GM19452 (cell line): Measurements from ENCODE around the gene LGALS4.
A peak's percentile ranks its signal among the peaks of the same experiment; 100 is the strongest.
"Not testable (repeated sequence)": the region's sequence is repeated elsewhere in the genome, so short reads cannot be mapped to it uniquely, and the experiment has no call there.

Source experiments
- ATAC-seq: cut with Tn5 transposase; IDR thresholded peaks from one replicate; pipeline ENCODE4 v1.9.1; 2021; ENCODE audit not compliant: unreplicated experiment

Gene LGALS4

DNA sequence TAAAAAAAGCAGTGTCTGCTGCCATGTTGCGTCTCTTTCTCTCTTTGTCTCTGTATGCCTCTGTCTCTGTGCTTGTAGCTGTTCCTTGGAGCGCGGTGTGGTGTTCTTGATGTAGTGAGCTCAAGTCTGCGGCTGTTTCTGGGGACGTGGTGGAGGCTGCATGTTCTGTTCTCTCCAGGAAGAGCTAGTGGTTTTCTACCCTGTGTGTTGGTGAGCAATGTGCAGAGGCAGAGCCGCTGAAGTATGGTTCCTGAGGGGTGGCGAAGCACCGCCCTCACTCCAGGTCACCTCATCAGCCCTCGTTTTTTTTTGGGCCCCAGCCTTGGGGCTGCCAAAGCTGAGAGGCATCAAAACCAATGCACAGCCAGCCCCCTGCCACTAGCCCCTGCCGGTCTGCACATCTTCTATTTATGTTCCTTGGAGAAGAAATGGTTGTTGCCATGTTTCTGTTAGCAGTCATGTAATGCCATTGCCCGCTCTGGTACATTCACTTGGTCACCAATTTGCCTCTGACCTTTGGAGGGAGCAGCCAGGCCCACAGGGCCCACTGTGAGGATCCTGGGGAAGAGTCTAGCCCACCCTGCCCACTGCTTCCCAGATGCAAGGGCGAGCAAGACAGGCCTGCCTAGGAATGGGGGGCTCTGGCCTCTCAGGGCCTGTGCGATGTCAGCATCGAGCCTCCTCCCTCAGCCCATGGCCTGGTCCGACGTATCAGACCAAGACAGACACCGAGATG lies 29.9 kb upstream of the LGALS4 start:
- ATAC-seq, result no peak

DNA sequence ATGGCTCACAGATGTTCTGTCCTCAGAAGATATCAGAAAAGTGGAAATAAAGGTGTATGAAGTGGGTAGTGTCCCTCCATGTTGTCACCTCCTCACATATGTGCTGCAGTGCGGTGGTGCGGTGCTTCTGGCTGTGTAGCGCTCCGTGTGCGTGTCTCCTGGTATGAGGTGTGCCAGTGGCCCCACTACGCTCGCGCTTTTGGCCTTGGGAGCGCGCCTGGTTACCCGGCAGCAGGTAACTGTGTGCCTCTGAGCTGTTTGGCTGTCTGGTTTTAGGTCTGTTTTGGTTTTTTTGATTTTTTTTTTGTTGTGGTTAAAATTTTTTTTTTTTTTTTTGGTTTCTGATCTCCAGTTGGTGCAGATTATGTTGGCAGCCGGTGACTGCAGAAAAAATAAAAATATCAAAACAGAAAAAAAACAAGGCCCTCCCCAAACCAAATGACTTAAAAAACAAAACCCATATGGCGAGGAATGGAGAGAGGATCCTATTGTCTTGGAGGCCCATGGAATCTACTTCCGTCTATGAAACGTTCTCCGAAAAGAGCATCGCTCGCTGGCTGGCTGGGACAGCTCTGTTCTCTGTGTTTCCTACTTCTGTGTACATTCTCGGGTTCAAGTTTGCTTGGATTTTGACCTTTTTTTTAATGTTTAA lies 29.2 kb upstream of the LGALS4 start:
- no peak for ATAC-seq

DNA sequence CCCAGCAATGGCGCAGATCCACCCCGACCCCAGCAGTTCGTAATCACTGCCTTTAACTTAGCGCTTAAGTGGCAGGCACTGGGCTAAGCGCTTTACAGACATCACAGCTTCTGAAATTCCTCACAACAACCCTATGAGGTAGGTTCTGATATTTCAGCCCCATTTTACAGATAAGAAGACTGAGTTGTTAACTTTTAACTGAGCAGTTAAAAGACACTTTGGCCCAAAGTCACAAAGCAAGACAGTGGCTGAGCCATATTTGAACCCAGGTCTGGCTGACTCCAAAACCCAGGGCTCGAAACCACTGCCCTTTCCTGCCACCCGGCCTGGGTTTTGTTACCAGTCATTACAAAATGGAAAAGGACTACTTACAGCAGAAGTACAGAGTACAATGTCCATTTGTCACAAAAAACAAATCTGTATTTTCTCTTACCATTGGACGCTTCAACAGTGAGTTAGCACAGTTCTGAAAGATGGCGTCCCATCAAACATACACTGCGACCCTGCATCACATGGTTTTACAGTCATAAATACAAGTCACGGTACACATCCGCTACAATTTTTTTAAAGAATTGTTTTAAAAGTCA lies 28.5 kb upstream of the LGALS4 start:
- no peak for ATAC-seq

DNA sequence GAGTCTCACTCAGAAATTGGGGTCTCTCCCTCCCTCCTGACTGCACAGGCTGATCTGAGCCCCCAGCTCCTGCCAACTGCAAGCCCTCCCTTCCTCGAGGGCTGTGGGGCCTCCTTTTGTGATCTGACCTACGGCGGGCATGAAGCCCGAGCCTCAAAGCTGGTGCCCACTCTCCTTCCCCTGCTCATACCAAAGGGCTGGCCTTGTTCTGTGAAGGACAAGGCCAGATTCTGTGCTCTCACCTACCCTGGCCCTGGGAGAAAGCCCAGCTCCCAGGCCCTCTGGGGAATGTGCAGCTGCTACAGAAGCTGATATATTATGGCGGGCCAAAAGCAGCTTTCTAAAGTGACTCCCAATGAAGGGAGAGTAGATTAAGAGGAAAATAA lies 27.8 kb upstream of the LGALS4 start:
- no peak for ATAC-seq

DNA sequence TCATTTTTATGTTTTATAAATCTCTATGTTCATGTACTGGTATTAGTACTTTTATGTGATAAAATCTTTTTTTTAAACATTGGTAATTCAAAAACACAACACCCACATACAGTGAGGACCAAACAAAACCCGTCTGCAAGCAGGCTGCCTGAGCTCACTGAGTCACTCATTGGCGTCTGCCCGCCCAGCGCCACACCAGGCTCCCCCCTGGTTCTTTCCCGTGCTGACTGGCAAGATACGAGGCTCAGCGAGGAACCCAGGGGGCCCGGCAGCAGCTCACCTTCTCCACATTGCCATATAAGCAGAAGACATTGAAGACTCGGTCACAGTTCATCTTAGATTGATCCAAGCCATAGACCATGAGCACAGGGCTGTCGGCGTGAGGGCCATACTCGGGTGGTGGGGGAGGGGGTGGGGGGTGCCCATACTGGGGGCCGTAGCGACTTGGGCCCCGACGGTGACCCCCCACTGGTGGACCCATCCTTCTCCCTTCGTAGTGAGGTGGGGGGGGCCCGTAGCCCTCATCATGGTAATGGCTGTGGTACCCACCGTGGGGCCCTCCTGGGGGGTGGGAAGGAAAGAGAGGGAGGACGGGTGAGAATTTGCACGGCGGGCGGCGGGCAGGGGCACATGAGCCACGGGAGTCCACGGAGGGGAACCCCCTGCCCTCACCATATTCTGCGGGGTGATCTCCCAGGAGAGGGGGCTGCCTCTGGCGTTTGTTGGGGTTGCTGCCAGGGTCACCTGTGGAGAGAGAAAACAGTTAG lies 27.3 kb upstream of the LGALS4 start:
- no peak for ATAC-seq

DNA sequence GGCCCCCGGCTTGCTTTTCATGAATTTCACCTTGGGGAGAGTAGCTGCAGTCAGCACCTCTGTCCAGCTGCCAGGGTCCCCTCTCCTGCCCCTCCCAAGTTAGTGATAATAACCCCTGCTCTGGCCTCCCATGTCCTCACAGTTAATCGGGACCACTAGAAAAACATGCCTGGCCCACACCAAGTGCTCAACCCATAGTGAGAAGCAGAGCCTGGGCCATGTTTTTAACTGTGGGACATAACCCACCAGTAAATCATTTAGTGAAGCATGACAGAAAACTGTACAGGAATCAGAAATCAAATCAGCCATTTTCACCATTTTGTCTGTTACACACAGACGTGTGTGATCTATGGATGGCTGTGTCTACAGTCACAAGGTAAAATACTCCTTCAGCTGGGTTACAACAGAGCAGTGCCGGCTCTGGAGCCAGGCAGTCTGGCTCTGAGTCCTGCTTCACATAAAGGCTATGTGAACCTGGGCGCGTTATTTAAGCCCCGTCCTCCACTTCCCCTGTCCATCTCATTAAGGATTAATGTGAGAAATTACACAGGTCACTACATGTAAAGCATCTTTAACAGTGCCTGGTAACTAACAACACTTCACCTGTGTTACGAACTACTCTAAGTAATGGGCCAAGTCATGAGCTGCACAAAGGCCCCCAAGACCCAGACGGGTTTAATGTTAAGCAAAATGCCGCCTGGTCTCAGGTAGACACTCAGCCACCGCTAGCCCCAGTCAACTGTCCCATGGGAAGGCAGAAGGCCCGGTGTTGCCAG lies 26.4 kb upstream of the LGALS4 start:
- no peak for ATAC-seq

DNA sequence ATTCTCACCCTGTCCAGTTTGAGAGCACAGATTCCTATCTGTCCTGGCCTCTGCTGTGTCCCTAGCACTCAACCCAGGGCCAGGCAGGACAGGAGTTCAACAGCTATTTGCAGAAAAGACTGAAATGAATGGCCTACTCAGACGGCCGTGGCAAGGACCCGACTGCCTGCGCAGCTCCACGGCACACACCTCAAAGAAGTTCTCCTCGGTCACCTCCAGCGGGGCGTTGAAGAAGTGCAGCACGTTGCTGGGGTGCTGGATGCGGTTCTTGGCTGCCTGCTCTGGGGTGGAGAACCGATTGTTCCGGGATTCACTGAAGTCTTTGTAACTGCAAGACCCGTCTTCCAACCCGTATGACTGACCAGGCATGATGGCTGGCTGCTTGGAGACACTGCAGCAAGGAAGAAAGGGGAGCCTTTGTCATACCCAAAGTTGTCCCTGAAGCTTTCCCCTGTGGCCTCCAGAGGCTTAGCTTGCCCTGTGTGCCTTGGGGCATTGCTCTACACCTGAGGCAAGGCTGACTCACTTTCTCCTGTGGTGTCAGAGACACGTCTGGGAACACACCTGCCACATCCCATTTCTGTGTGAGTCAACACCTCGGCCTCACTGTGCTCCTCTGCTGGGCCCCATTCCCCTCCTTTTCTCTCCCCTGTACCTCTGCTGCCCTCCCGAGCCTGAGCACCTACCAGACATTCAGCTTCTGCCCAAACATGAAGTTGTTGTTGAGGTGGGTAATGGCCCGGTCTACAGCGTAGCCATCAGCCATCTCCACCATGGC lies 25.7 kb upstream of the LGALS4 start:
- no peak for ATAC-seq

DNA sequence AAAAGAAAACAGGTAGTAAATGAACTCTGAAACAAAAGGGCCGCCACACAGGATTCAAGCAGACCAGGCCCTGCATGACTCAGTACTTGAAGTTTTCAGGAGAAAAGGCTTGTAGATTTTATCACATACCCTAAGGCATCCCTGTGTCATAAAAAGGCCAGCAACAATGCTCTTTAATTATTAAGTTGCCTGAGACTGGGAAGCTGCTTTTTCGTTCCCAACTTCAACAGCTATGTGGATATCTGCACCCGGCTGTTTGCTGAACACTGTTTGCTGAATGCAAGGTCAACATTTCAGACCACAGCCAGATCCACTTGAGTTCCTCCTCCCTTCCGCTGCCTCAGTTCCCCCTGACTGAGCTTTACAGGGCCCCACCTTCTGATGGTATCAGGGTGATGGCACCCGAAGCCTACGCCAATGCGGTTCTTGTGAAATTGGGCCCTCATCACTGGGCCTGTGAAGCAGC lies 24.9 kb upstream of the LGALS4 start:
- no peak for ATAC-seq

DNA sequence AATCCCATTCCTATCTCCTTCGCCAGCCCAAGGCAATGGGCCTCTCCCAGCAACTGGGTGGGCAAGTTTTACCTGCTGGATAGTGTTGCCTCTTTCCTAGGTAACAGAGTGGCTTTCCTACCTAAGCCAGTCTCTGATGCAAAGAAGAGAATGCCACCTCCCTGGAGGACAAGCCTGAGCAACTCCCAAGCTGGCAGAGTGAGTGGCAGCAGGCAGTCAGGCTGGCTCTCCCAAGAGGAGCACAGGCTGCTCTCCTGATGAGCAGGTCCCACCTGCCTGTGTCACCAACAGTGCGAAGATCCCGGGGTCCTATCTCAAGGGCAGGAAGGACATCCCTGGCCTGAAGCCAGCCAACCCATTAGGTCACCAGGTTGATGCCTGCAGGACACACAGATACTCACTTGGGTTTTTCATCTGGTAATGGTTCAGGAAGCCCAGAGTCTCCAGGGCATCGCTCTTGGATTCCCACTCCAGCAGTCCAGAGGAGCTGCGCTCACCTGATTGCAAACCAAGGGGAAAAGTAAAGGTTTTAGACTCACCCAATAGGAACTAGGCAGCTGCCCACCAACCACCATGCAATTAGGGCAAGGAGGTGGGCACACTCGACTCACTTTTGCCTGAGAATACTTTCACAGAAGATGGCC lies 24.4 kb upstream of the LGALS4 start:
- no peak for ATAC-seq

DNA sequence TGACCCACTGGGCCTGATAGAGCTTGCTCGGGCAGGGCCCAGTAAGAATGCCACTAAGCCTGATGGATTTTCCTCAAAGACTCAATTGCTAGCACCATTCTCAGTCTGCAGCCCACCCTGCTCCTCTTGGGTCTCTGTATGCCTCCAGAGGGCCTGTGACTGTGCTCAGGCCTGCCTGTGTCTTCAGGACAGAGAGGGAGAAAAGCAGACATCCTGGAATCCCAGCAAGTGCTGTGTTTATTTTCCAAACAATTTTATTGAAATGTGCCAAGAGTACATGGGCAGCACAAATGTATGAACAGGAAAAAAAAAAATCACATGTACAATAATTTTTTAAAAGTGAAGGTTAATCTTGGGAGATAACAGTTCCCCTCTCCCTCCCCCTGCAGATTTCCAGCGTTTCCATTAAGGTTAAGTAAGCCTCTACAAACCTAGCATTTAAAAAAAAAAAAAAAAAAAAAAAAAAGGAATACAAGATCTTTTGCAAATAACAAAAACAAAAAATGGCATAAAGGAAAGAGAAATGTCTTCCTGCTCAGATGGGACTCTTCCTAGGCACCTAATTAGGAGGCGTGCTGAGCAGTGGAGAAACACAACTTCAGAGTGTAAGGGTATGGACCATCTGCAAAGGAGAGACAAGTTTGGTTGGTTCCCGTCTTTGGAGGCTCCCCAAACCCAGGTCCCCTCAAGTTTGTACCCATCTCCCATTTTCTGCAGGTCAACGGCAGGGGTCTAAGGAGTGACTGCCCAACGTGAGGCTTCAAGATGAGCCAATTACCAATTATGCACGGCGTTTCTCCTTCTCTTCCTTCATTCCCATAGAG lies 23.6 kb upstream of the LGALS4 start:
- ATAC-seq, result no peak

DNA sequence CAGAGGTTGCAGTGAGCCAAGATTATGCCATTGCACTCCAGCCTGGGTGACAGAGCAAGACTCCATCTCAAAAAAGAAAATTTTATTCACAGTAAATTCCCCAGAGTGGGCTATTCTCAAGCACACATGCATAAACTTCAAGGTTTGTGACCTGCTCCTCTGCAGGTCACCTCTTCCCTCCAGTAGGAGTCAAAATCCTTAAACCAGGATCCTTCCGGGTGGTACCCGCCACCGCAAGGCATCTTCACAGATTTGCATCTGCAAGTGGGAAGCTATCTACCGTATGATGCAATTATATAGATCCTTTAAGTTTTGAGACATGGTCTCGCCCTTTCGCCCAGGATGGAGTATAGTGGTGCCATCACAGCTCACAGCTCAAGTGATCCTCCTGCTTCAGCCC lies 21.8 kb upstream of the LGALS4 start:
- ATAC-seq, result no peak

DNA sequence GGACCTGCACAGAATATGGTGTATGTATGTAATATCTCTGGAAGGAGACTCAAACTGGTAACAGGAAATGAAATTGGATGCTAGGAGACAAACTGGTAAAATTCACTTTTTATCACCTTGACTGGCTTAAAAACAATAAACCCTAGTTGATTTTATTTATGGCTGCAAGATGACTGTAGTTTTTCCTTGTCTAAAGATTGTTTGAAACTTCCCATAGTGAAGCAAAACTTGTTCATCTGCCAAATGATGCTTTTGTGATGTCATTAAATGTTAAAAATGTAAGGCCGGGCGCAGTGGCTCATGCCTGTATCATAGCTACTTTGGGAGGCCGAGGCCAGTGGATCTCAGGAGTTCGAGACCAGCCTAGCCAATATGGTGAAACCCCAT lies 21.4 kb upstream of the LGALS4 start:
- no peak for ATAC-seq

DNA sequence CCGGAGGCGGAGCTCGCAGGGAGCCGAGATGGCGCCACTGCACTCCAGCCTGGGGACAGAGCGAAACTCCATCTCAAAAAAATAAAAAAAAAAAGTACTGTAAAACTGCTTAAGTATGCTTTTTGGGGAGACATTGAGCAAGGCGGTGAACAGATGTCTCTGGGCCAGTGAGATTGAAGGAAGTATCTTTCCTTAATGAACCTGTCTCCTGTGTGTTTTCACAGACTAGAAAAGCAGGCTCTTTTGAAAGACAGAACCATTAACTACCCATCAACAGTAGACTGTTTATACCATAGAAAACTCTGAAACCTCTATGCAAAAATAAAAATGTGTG lies 20.3 kb upstream of the LGALS4 start:
- no peak for ATAC-seq

DNA sequence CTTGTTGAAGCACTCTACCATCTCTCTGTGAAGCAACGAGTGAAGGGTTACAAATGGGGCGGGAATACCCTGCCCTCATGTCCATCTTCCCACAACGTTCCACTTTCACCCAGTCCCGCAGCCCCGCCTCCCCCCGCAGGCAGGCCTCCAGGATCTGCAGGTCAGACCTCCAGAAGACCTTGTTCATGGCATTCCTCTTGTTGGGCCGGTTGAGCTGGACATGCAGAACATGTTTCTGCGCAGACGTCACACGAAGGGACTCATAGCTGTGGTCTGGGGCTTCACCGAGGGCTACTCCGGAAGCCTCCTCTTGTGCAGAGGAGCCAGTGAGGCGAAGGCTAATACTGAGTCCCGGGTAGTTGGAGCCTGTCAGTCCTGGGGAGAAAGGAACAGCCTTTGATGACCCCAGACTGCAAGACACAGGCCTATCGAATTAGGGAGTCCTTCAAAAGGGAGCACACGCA lies 18.4 kb upstream of the LGALS4 start:
- ATAC-seq, result peak; percentile 44

DNA sequence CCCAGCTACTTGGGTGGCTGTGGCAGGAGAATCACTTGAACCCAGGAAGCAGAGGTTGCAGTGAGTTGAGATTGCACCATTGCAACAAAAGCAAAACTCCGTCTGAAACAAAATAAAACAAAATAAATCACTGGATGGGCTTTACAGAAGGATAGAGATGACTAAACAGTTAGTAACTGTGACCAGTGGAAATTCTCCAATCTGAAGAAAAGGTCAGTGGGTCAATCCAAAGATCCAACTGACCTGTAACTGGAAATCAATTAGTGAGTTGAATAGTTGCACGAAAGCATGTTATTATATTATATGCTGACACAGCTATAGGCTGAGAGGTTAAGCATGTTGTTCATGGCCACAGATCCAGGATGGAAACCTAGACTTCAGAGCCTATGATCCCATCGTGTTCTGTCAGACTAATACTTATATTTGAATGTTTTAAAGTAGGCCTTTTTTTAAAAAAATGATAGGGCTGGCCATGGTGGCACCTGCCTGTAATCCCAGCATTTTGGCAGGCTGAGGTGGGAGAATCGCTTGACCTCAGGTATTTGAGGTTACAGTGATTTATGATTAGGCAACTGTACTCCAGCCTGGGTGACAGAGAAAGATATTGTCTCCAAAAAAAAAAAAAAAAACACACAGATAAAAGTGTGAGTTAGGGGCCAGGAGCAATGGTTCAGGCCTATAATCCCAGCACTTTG lies 17.4 kb upstream of the LGALS4 start:
- no peak for ATAC-seq

DNA sequence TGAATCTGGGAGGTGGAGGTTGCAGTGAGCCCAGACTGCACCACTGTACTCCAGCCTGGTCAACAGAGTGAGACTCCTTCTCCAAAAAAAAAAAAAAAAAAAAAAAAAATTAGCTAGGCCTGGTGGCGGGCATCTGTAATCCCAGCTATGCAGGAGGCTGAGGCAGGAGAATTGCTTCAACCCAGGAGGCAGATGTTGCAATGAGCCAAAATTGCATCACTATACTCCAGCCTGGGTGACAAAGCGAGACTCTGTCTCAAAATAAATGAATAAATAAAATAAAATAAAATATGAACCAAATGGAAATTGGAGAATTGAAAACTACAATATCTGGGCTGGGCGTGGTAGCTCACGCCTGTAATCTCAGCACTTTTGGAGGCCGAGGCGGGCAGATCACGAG lies 16.5 kb upstream of the LGALS4 start:
- not testable (repeated sequence) for ATAC-seq

DNA sequence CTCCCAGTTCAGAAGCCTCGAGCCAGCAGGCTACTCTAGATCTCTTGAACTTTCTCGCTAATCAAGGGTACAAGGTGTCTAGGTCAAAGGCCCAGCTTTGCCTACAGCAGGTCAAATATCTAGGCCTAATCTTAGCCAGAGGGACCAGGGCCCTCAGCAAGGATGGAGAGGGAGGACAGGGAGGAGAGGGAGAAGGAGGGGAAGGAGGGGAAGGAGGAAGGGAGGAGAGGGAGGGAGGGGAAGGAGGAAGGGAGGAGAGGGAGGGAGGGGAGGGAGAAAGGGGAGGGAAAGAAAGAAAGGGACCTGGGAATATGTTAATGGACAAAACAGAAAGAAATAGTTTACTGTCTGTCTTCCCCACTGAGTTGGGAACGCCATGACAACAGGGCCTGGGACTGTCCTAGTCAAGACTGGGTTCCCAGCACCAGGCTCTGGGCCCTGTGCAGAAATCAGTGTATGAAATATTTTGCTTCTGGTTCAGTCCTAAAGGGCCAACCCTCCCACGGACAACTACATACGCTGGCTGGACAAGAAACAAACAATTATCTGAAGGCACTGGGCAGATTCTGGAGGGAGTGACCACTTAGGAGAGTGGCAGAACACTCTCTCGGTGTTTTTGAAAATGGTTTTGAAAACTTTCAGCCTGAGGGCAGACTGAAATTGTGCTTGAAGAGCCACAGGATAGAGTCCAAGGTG lies 14.3 kb upstream of the LGALS4 start:
- no peak for ATAC-seq

DNA sequence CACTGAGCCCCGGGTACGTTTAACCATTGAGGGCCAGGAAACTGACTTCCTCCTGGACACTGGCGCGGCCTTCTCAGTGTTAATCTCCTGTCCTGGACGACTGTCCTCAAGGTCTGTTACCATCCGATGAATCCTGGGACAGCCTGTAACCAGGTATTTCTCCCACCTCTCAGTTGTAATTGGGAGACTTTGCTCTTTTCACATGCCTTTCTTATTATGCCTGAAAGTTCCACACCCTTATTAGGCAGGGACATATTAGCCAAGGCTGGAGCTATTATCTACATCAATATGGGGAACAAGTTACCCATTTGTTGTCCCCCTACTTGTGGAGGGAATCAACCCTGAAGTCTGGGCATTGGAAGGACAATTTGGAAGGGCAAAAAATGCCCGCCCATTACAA lies 13.2 kb upstream of the LGALS4 start:
- ATAC-seq, result not testable (repeated sequence)
